Stimulated activated CD4-positive, alpha-beta T cell treated with anti-CD3 and anti-CD28 coated beads, Interleukin-2, amount 100 ng/mL, for 4 hours (primary cell): ENCODE measurements around the gene PLCG2.
"Not testable (repeated sequence)": the region's sequence is repeated elsewhere in the genome, so short reads cannot be mapped to it uniquely, and the experiment has no call there.

ENCODE experiments used
- DNase-seq: peaks from one replicate; pipeline ENCODE4 v3.0.0-alpha.2; 2020; ENCODE audit warnings: low read depth

PLCG2 gene

DNA sequence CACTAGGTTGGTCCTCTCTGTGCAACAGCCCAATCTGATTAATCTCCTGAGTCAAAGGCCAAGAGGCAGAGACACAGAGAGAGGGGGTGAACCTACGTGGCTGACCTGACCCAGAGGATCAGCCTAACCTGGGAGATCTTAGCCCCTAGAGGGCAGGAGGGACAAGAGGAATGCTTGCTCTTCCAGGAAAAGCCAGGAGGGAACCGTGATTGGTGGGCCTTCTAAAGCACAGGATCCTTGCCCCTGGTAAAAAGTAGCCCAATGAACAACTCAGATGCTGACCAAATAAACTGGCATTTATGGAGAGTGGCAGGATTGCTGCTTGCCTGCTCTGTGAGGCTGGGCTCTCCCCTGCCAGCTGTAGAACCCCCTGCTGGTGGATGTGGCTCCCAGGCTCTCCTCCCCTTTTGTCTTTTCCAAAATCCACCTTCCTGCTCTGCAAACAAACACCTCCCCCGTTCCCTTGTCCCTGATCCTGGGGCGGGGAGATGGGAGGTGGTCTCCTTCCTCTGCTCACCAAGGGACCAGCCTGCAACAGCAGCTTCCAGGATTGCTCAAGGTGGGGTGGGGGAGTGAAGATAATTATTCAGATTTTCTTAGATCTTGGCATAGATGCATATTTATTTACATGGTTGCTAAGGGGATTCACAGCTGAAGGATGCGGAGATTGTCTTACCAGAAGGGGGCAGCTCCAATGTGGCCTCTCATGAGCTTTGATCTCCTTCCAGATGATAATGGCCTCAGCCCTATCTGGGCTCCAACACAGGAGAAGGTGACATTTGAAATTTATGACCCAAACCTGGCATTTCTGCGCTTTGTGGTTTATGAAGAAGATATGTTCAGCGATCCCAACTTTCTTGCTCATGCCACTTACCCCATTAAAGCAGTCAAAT is 160.3 kb downstream of the PLCG2 start:
- DNase-seq = no peak

DNA sequence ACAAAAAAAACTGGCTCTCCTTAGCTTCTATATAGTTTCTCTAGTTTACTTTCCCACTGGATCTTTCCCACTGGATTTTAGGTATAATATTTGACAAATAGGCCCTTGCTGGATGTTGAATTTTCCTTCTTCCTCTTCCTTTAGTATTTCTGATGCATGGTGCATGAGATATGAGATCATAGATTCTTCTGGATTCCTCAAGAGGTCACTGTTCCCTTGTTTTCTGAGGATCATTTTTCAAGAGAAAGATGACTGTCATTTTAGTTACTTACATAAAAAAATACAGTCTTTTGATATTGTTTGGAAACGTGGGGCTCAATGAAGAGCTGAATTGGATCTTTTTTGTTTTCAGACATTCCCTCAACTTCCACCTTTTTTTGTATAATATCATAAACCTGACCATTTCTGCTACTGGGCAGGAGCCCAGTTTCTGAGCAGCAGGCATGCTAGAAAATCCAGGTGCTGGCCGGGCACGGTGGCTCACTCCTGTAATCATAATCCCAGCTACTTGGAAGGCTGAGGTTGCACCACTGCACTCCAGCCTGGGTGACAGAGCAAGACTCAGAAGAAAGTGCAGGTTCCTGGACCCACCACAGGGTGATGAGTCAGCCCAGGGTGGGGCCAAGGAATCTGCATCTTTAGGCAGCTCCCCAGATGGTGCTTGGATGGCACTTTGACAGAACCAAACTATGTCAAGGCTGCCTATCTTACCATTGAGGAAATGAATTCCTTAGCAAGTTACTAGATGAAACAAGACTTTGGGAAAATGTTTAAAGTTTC is 161.9 kb downstream of the PLCG2 start:
- DNase-seq = no peak

DNA sequence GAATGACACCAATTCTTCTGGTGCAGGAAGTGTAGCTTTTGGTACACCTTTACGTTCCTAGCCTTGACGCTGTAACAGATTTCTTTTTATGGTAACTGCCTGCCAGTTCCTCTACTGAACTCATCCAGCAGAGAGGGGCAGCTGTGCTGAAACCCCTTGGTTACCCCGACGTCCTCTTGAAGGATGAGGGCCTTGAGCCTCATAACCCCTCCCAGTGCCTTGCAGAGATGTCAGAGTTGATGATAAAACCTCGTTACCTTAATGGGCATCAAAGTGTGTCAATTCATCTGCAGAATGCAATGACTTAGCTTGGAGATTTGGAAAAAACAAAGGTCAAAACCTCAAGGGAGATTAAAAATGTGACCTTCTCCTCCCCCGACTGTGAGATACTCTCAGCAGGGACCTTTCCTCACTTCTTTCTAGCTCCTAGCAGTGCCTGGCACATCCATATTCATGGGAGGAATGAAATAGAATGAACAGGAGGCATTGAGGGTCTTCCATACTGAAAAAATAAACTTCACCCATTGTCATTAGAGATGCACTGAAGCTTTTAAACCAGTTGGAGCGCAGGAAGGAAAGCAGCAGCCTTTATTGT is 163.0 kb downstream of the PLCG2 start:
- DNase-seq = no peak

GRCh38 chr16:81945665-81946064 is 166.6 kb downstream of the PLCG2 start:
- DNase-seq = no peak

GRCh38 chr16:81946206-81946605 is 167.1 kb downstream of the PLCG2 start:
- no peak for DNase-seq

- no peak for DNase-seq
These were observed 172.5 kb downstream of the PLCG2 start for GRCh38 chr16:81951564-81951963.

GRCh38 chr16:81956213-81956948 is 177.3 kb downstream of the PLCG2 start:
- DNase-seq = no peak

DNA sequence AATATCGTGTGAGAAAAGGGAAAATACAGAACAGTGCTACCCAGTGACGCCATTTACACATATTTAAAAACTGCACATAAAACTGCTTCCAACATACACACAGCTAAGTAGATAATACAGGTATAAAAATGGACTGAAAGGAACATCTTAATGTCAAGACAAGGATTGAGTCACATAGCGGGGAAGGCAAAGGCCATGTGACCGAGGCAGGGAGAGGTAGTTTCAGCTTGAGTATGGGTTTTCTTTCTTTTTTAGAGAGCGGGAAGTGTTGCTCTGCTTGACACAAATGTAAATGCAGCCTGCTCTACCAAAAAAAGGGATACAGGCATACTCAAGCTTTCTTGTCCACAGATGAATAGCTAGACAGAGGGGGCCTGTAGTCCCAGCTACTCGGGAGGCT is 185.7 kb downstream of the PLCG2 start:
- no peak for DNase-seq

DNA sequence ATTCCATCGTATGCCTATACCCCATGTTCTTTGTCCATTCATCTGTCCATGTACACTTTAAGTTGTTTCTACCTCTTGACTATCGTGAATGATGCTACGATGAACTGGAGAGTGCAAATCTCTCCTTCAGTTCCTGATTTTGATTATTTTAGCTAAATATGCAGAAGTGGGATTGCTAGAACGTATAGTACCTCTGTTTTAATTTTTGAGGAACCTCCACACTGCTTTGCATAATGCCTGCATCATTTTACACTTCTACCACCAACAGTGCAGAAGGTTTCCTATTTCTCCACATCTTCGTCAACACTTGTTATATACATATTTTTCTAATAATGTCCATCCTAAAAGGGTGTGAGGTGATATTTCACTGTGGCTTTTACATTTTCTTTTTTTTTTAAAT is 188.3 kb downstream of the PLCG2 start:
- DNase-seq = no peak

DNA sequence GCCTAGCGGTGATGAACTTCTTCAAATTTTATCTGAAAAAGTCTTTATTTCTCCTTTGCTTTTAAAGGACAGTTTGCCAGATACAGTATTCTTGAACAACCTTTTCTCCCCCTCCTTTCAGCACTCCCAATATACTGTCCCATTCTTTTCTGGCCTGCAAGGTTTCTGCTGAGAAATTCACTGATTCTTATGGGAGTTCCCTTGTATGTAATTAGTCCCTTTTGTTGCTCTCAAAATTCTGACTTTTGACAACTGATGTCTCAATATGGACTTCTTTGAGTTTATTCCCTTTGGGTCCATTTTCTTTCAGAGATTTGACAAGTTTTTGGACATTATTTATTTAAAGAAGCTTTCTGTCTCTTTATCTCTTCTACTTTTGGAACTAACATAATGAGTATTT is 192.8 kb downstream of the PLCG2 start:
- no peak for DNase-seq

DNA sequence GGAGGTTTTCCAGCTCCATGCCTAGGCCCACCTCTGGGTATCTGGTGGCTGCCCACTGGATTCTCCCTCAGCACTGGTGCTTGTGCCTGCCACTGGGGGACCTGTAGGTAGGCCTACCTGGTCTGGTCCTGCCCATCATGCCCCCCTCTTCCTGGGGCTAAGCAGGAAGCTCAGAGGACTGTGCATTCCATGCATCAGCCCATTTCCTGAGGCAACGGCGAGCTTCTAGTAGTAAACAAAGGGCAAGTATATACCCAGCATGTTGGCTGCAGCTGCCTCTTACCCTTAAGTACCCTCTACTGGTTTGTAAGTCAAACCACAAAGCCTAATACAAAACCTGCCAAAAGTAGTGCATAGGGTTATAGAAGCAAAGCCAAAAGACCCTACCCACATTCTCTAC is 194.6 kb downstream of the PLCG2 start:
- DNase-seq = no peak

GRCh38 chr16:81975637-81976036 is 196.5 kb downstream of the PLCG2 start:
- no peak for DNase-seq

GRCh38 chr16:81977335-81977942 is 198.3 kb downstream of the PLCG2 start:
- not testable (repeated sequence) for DNase-seq

DNA sequence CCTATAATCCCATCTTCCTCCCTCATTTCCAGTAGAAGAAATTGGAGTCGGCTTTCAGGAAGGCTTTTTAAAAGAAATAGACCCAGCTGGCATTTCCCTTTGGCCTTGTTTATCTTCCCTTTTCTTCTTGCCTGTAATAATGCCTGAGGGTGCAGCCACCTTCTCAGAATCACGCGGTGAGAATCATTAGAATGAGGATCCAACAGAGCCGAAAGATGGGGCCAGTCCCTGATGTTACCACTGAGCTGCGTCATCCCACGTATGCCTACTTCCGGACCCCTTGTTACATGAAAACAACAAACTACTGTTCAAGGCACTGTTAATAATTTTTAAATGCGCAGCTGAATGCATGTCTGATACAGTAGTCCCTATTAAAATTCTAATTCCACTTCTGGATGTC is 208.0 kb downstream of the PLCG2 start:
- DNase-seq = no peak

- no peak for DNase-seq
These were observed 208.6 kb downstream of the PLCG2 start for GRCh38 chr16:81987706-81988105.

GRCh38 chr16:81992859-81993258 is 213.8 kb downstream of the PLCG2 start:
- no peak for DNase-seq

DNA sequence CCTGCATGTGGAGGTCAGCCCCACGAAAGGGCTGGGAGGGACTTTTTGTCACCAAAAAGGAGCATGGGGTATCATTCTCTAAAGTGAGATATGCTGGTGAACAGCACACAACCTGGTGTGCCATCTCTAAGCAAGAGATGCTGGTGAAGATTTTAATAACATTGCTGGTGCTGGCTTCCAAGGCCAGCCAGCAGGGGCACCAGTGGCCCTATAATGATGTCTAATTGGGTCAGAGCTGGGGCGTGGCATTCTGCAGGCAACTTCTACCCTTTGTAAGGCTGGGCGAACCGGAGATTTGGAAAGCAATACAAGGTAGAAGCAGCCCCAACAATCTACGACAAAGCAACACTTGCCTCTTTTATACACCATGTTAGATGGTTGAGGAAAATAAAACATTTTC is 215.4 kb downstream of the PLCG2 start:
- DNase-seq = no peak

DNA sequence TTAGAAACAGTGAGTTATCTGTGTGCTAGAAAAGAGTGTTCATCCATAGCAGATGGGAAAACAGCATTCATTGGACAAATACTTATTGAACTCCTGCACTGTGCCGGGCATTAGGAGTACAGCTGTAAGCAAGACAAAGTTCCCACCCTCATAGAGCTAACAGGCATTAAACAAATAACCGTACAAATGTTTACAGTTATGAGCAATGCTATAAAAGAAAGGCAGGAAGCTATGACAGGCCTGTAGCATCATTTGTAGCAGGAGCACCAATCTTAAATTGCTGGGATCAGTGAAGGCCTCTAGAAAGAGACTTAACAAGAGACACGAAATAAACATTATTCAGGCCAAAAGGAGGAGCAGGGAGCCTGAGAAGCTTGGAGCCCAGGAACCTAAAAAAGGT is 216.6 kb downstream of the PLCG2 start:
- DNase-seq = no peak

DNA sequence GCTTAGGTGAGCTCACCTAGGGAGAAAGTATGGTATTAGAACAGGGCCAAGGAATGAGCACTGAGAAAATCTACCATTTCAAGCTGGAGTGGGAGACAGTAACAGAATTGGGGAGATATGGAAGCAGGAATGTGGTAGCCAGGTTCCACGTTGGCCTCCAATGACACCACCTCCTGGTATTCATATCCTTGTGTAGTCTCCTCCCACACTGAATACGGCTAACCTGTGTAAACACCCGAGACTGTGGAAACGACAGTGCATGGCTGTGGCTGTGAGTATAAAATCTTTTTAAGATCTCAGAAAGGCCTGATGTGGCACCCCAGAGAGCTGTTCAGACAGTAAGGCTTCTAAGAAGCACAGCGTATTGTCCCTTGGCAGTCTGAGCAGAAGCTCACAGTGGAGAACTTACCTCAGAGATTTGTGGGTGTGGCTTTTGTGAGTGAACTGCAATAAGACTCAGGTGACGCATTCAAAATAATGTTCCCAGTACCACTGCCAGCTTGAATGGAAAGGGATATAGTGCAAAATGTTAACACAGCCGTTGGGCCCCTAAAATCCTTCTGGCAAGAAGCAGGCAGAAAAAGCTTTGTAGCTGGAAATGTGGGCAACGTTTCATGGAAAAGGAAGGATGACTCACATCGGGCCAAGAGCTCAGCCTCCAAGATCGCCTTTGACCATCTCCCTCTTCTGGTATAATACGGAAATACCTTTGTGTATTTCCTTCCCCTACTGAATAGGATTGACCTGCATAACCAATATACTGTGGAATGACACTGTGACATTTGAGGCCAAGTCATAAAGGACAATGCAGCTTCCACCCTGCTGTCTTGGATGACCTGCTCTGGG is 217.8 kb downstream of the PLCG2 start:
- no peak for DNase-seq

DNA sequence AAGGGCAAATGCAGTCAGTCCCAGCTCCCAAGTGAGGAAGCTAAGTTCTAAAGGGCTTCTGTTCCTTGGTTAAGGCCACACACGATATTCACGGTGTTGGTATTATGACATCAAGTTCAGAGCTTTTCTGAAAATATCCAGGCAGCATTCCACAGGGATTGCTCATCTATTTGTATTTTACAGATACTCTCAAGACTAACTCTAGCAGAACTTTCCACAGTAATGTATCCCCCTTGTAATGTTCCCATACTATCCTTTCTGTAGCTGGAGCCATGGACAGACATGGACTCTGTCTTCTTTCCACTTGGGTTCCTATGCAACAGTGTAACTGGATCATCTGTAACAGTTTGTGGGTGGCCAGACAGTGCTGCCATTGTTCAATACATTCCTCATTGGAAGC is 218.6 kb downstream of the PLCG2 start:
- DNase-seq = no peak

- no peak for DNase-seq
These were observed 223.7 kb downstream of the PLCG2 start for GRCh38 chr16:82002831-82003230.
